H9 (cell line): ENCODE measurements around the gene PREX1. TPM values are rescaled to one million over a fixed set of nuclear protein-coding genes. Genes with fewer than 3 reads are reported as not detected.

ENCODE experiments used
- DNase-seq: peaks from one replicate; pipeline ENCODE4 v3.0.0-alpha.2; 2017
- H2AFZ ChIP-seq: one replicate; pipeline ENCODE4 v1.6.1; 2013; ENCODE audit warnings: mild to moderate bottlenecking, low read length, control low read depth, moderate library complexity
- H2AK5ac ChIP-seq: 2 replicates; pipeline ENCODE4 v1.6.1; 2013; ENCODE audit warnings: low read length, control low read depth, mixed read lengths; ENCODE audit not compliant: insufficient read length
- H2BK120ac ChIP-seq: one replicate; pipeline ENCODE4 v1.6.1; 2013; ENCODE audit warnings: low read depth, mild to moderate bottlenecking, low read length, control low read depth, inconsistent platforms; ENCODE audit not compliant: poor library complexity, severe bottlenecking
- H2BK12ac ChIP-seq: 2 replicates; pipeline ENCODE4 v1.6.1; 2013; ENCODE audit warnings: low read length, control low read depth, mixed read lengths, low read depth; ENCODE audit not compliant: insufficient read length
- H2BK15ac ChIP-seq: 2 replicates; pipeline ENCODE4 v1.6.1; 2013; ENCODE audit warnings: low read depth, low read length, control low read depth
- H2BK20ac ChIP-seq: one replicate; pipeline ENCODE4 v1.6.1; 2013; ENCODE audit warnings: low read depth, mild to moderate bottlenecking, low read length, control low read depth, inconsistent platforms; ENCODE audit not compliant: poor library complexity, severe bottlenecking
- H2BK5ac ChIP-seq: 2 replicates; pipeline ENCODE4 v1.6.1; 2013; ENCODE audit warnings: low read length, control low read depth, mixed read lengths; ENCODE audit not compliant: insufficient read length
- H3K14ac ChIP-seq: 2 replicates; pipeline ENCODE4 v1.6.1; 2013; ENCODE audit warnings: low read length, control low read depth; ENCODE audit not compliant: insufficient read depth
- H3K18ac ChIP-seq: 2 replicates; pipeline ENCODE4 v1.6.1; 2013; ENCODE audit warnings: low read depth, mild to moderate bottlenecking, mixed read lengths, low read length, control low read depth; ENCODE audit not compliant: insufficient read length
- H3K23ac ChIP-seq: 2 replicates; pipeline ENCODE4 v1.6.1; 2013; ENCODE audit warnings: low read length, control low read depth, mixed read lengths, low read depth; ENCODE audit not compliant: insufficient read length
- H3K23me2 ChIP-seq: 2 replicates; pipeline ENCODE4 v1.6.1; 2013; ENCODE audit warnings: low read depth, mild to moderate bottlenecking, mixed read lengths, low read length, control low read depth; ENCODE audit not compliant: insufficient read length, poor library complexity, severe bottlenecking
- H3K27ac ChIP-seq: 2 replicates; pipeline ENCODE4 v1.5.1; 2013; ENCODE audit warnings: low read length, control low read depth, mixed read lengths, low read depth; ENCODE audit not compliant: insufficient read length
- H3K27me3 ChIP-seq: 2 replicates; pipeline ENCODE4 v1.6.1; 2013; ENCODE audit warnings: low read length, control low read depth, inconsistent platforms; ENCODE audit not compliant: insufficient read depth
- H3K4ac ChIP-seq: 2 replicates; pipeline ENCODE4 v1.6.1; 2013; ENCODE audit warnings: low read depth, mild to moderate bottlenecking, control low read depth, inconsistent platforms, low read length, moderate library complexity
- H3K4me1 ChIP-seq: 2 replicates; pipeline ENCODE4 v1.6.1; 2013; ENCODE audit warnings: low read length, control low read depth, inconsistent platforms; ENCODE audit not compliant: insufficient read depth
- H3K4me2 ChIP-seq: 2 replicates; pipeline ENCODE4 v1.6.1; 2013; ENCODE audit warnings: low read length, control low read depth, mixed read lengths; ENCODE audit not compliant: insufficient read length, insufficient read depth
- H3K56ac ChIP-seq: 2 replicates; pipeline ENCODE4 v1.6.1; 2013; ENCODE audit warnings: low read depth, mild to moderate bottlenecking, mixed read lengths, low read length, control low read depth; ENCODE audit not compliant: insufficient read length
- H3K79me1 ChIP-seq: 2 replicates; pipeline ENCODE4 v1.6.1; 2013; ENCODE audit warnings: low read depth, mild to moderate bottlenecking, moderate library complexity, low read length, control low read depth, inconsistent platforms; ENCODE audit not compliant: insufficient read depth, poor library complexity, severe bottlenecking
- H3K79me2 ChIP-seq: 2 replicates; pipeline ENCODE4 v1.6.1; 2013; ENCODE audit warnings: low read length, control low read depth, inconsistent platforms; ENCODE audit not compliant: insufficient read depth
- H3K9ac ChIP-seq: 2 replicates; pipeline ENCODE4 v1.6.1; 2013; ENCODE audit warnings: low read length, control low read depth, mixed read lengths; ENCODE audit not compliant: insufficient read length; ENCODE audit errors: extremely low read depth
- H3K9me3 ChIP-seq: one replicate; pipeline ENCODE4 v1.6.1; 2013; ENCODE audit warnings: low read depth, low read length, inconsistent platforms; ENCODE audit not compliant: control insufficient read depth
- H3T11ph ChIP-seq: one replicate; pipeline ENCODE4 v1.6.1; 2013; ENCODE audit warnings: mild to moderate bottlenecking, low read length, control low read depth, inconsistent platforms
- H4K20me1 ChIP-seq: one replicate; pipeline ENCODE4 v1.6.1; 2013; ENCODE audit not compliant: control insufficient read depth, insufficient read length, insufficient read depth
- H4K5ac ChIP-seq: 2 replicates; pipeline ENCODE4 v1.6.1; 2013; ENCODE audit warnings: low read depth, mild to moderate bottlenecking, mixed read lengths, low read length, control low read depth; ENCODE audit not compliant: insufficient read length
- H4K8ac ChIP-seq: replicated peaks from 2 replicates; pipeline ENCODE4 v1.6.1; 2013; ENCODE audit warnings: low read length, control low read depth, mixed read lengths, low read depth; ENCODE audit not compliant: insufficient read length
- H4K91ac ChIP-seq: 2 replicates; pipeline ENCODE4 v1.6.1; 2013; ENCODE audit warnings: low read depth, mild to moderate bottlenecking, moderate library complexity, mixed read lengths, low read length, control low read depth; ENCODE audit not compliant: insufficient read length
- H3K27ac Mint-ChIP-seq, 3 experiments: 2 replicates in 2 of 3; 3 replicates in 1 of 3; pipeline ENCODE4 v1.8.0; 2020 to 2021; ENCODE audit warnings: mixed read lengths in 3 of 3, mild to moderate bottlenecking in 1 of 3, moderate library complexity in 1 of 3
- H3K27me3 Mint-ChIP-seq: 2 replicates; pipeline ENCODE4 v1.8.0; 2021; ENCODE audit warnings: low read depth, mild to moderate bottlenecking, moderate library complexity, mixed read lengths
- H3K36me3 Mint-ChIP-seq, 3 experiments: 2 replicates in 2 of 3; 3 replicates in 1 of 3; pipeline ENCODE4 v1.8.0; 2020 to 2021; ENCODE audit warnings: low read depth in 3 of 3, mixed read lengths in 3 of 3; ENCODE audit not compliant: insufficient read depth in 1 of 3
- H3K4me1 Mint-ChIP-seq, 2 experiments: 2 replicates each; pipeline ENCODE4 v1.8.0; 2020; ENCODE audit warnings: mixed read lengths in 2 of 2
- H3K4me3 Mint-ChIP-seq, 2 experiments: 2 replicates in 1 of 2; 3 replicates in 1 of 2; pipeline ENCODE4 v1.8.0; 2020 to 2021; ENCODE audit warnings: mild to moderate bottlenecking in 2 of 2, mixed read lengths in 2 of 2, moderate library complexity in 1 of 2
- H3K9me3 Mint-ChIP-seq, 2 experiments: 2 replicates in 1 of 2; 3 replicates in 1 of 2; pipeline ENCODE4 v1.8.0; 2020; ENCODE audit warnings: mild to moderate bottlenecking in 2 of 2, mixed read lengths in 2 of 2, moderate library complexity in 1 of 2
- CTCF ChIP-seq: fragments of 200-600 bp; sonication (generic); conservative IDR thresholded peaks from 3 replicates; pipeline ENCODE4 v1.8.0; 2021; ENCODE audit warnings: antibody characterized with exemption, mild to moderate bottlenecking
- WGBS: extraction: QIAGEN DNeasy Blood & Tissue Kit; methylation state at CpG from one replicate; pipeline ENCODE4 v1.1.7; 2013; ENCODE audit warnings: missing lambda C conversion rate, low lambda C conversion rate, mixed read lengths; ENCODE audit not compliant: insufficient read length; ENCODE audit errors: extremely low coverage; 5-methylcytosine and 5-hydroxymethylcytosine counted together
- total RNA-seq: library from RNA; stranded (reverse); gene quantifications from 2 replicates; pipeline ENCODE4 v1.2.1, GENCODE V29; 2021

PREX1 gene
- total RNA-seq, 1 experiment from 2014 or later: 6.6 TPM

GRCh38 chr20:48711044-48711428, 116.8 kb downstream of the PREX1 start:
- H3K4ac ChIP-seq: no peak overlapping the region
- H3K18ac ChIP-seq: no peak overlapping the region
- Mint-ChIP-seq H3K27me3 (no peaks in the 10 kb centered on the region), H3K4me1 (peaks cover 0 to 2% of the 10 kb centered on the region in 2 experiments; a peak in 1 of 4 replicates), H3K9me3 (no peaks in the 10 kb centered on the region), H3K27ac (no peak overlapping the region), H3K36me3 (peaks cover 0 to 3% (median 2%) of the 10 kb centered on the region in 3 experiments; a peak in 1 of 7 replicates), H3K4me3 (no peak overlapping the region)
- H2BK12ac ChIP-seq: no peak overlapping the region
- no peak overlapping the region for H2AK5ac ChIP-seq
- H2BK15ac ChIP-seq: no peak overlapping the region
- H2BK5ac ChIP-seq: no peak overlapping the region
- H4K91ac ChIP-seq: no peak overlapping the region
- DNase-seq: no peak
- no peak overlapping the region for H3K27ac ChIP-seq
- H3K56ac ChIP-seq: no peak overlapping the region
- H3K9me3 ChIP-seq: no peaks in the 10 kb centered on the region
- no peak for TF ChIP-seq CTCF
- no peak overlapping the region for H3K23ac ChIP-seq
- H4K8ac ChIP-seq: no peak overlapping the region
- H3K14ac ChIP-seq: no peak overlapping the region
- no peaks in the 10 kb centered on the region for H4K20me1 ChIP-seq
- no peak overlapping the region for H2AFZ ChIP-seq
- H3K4me2 ChIP-seq: no peak overlapping the region
- no peaks in the 10 kb centered on the region for H3K27me3 ChIP-seq
- no peak overlapping the region for H4K5ac ChIP-seq
- no peaks in the 10 kb centered on the region for H3K79me2 ChIP-seq
- H3K79me1 ChIP-seq: no peaks in the 10 kb centered on the region
- no peaks in the 10 kb centered on the region for H3K23me2 ChIP-seq
- no CpG with 5 or more reads among the region's 4 CpGs for WGBS
- H3K9ac ChIP-seq: no peak overlapping the region
- H2BK120ac ChIP-seq: no peak overlapping the region
- no peak overlapping the region for H2BK20ac ChIP-seq
- no peaks in the 10 kb centered on the region for H3K4me1 ChIP-seq
- no peak overlapping the region for H3T11ph ChIP-seq
